T47D (cell line): Measurements from ENCODE around the gene PLCG2.
"Not testable (repeated sequence)": the region's sequence is repeated elsewhere in the genome, so short reads cannot be mapped to it uniquely, and the experiment has no call there.

Experiments
- DNase-seq, 2 experiments: peaks; one replicate each; pipeline versions ENCODE4 v3.0.0 to v3.0.0-alpha.2; 2011 to 2012; ENCODE audit warnings: low read depth in 1 of 2, low spot score in 1 of 2
- JUND ChIP-seq: IDR thresholded peaks from 2 replicates; pipeline ENCODE4 v1.6.1; 2012; ENCODE audit warnings: low read depth
- in situ Hi-C: cut with HindIII; loops from 2 replicates; pipeline ENCODE4 v1.10.0; 2016; ENCODE audit warnings: low sequenced_read_pairs, low pct_unique_long_range_greater_than_20kb

The PLCG2 gene

GRCh38 chr16:81956213-81956948, 177.3 kb downstream of the PLCG2 start:
- in situ Hi-C loops: no loop called here
- no peak for TF ChIP-seq JUND
- DNase-seq: peak in 1 of 2 experiments; percentile 22

GRCh38 chr16:81964808-81965207, 185.7 kb downstream of the PLCG2 start:
- no peak for TF ChIP-seq JUND
- in situ Hi-C loops: no loop called here

GRCh38 chr16:81967358-81967757, 188.3 kb downstream of the PLCG2 start:
- DNase-seq: no peak
- in situ Hi-C loops: no loop called here
- no peak for TF ChIP-seq JUND

More at GRCh38 chr16:81964808-81965207, 185.7 kb downstream of the PLCG2 start:
- no peak for DNase-seq

GRCh38 chr16:81971853-81972252, 192.8 kb downstream of the PLCG2 start:
- no peak for TF ChIP-seq JUND
- in situ Hi-C loops: no loop called here
- DNase-seq: no peak

- in situ Hi-C loops: no loop called here
- DNase-seq: peak in 1 of 2 experiments; percentile 23
- TF ChIP-seq JUND: no peak
These were observed 194.6 kb downstream of the PLCG2 start for GRCh38 chr16:81973737-81974136.

GRCh38 chr16:81975637-81976036, 196.5 kb downstream of the PLCG2 start:
- TF ChIP-seq JUND: no peak
- in situ Hi-C loops: no loop called here
- no peak for DNase-seq

- not testable (repeated sequence) for DNase-seq
These were observed 198.3 kb downstream of the PLCG2 start for GRCh38 chr16:81977335-81977942.

GRCh38 chr16:81987121-81987520, 208.0 kb downstream of the PLCG2 start:
- no peak for TF ChIP-seq JUND
- DNase-seq: no peak
- in situ Hi-C loops: no loop called here

More at GRCh38 chr16:81977335-81977942, 198.3 kb downstream of the PLCG2 start:
- in situ Hi-C loops: not testable (repeated sequence)

- TF ChIP-seq JUND: no peak
- in situ Hi-C loops: no loop called here
- DNase-seq: no peak
These were observed 208.6 kb downstream of the PLCG2 start for GRCh38 chr16:81987706-81988105.

- in situ Hi-C loops: no loop called here
- no peak for DNase-seq
- TF ChIP-seq JUND: no peak
These were observed 213.8 kb downstream of the PLCG2 start for GRCh38 chr16:81992859-81993258.

- no peak for TF ChIP-seq JUND
- DNase-seq: no peak
- in situ Hi-C loops: no loop called here
These were observed 215.4 kb downstream of the PLCG2 start for GRCh38 chr16:81994485-81994884.

GRCh38 chr16:81995651-81996050, 216.6 kb downstream of the PLCG2 start:
- DNase-seq: no peak
- no peak for TF ChIP-seq JUND
- in situ Hi-C loops: no loop called here

GRCh38 chr16:81996664-81997509, 217.8 kb downstream of the PLCG2 start:
- no peak for TF ChIP-seq JUND
- peak; percentile 26 to 81 for DNase-seq
- in situ Hi-C loops: no loop called here
